Measurements from ENCODE around the gene CCNY. TPM values are rescaled to one million over a fixed set of nuclear protein-coding genes. Genes with fewer than 3 reads are reported as not detected.

CCNY gene
- polyA plus RNA-seq, 2 donors: 15.1 TPM

DNA sequence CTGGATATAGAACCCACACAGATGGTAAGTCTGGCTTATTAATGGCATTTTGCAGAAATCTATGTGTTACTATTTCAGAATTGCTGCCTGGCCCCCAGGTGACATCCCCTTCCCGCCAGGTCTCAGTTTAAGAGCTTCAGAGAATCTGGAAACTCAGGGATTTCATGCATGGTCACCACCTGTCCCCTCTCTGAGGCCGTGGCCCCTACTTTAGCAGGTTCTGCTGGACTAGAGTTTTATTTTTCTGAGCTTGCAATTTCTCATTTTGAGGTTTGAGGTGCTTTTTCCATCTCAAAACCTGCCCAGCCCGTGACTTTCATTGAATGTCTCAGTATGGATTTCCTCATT is 244.1 kb downstream of the CCNY start:
- H3K9me3 ChIP-seq (ENCODE audit: control insufficient read depth in 2 of 2, insufficient read depth in 1 of 2, low read depth in 1 of 2, low read length in 1 of 2): peaks cover 0 to 3% of the 10 kb centered on the region in 2 donors
- 75 to 77% methylated on average over 3 of the region's 3 CpGs for WGBS, 2 donors
- H3K36me3 ChIP-seq (ENCODE audit: control insufficient read depth in 2 of 2, insufficient read depth in 2 of 2, low read length in 1 of 2): no peaks in the 10 kb centered on the region

DNA sequence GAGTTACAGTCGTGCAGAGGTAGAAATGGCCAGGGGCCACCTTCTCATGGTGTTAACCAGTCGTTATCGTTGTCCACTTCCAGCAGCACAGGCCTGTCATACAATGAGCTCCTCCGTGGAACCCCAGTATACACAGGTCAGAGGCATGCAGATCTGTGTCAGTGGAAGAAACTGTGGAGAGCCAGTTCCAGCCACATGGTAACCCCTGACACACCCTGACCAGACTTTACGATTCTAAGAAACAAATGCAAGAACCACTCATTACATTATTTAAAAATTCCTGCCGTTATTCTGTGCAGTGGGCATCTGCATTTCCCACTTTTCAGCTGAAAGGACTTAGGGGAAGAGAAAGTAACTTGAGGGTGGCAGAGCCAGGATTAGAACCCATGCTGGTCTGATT is 245.3 kb downstream of the CCNY start:
- no peak overlapping the region for H3K4me3 ChIP-seq (ENCODE audit: low read depth in 1 of 2, low read length in 2 of 2)
- H3K9me3 ChIP-seq (ENCODE audit: control insufficient read depth in 2 of 2, insufficient read depth in 1 of 2, low read depth in 1 of 2, low read length in 1 of 2): peaks cover 0 to 3% of the 10 kb centered on the region in 2 donors
- no peaks in the 10 kb centered on the region for H3K36me3 ChIP-seq (ENCODE audit: control insufficient read depth in 2 of 2, insufficient read depth in 2 of 2, low read length in 1 of 2)
- H3K27me3 ChIP-seq (ENCODE audit: control insufficient read depth in 1 of 2, insufficient read depth in 2 of 2, low read length in 2 of 2): no peaks in the 10 kb centered on the region
- peaks cover 2 to 5% of the 10 kb centered on the region in 2 donors for H3K4me1 ChIP-seq (ENCODE audit: control insufficient read depth in 2 of 2, insufficient read depth in 2 of 2, low read length in 1 of 2)
- H3K27ac ChIP-seq (ENCODE audit: low read depth in 2 of 2, low read length in 1 of 2): no peak overlapping the region
- 86 to 90% methylated on average over 6 of the region's 6 CpGs for WGBS, 2 donors

More for the DNA sequence above, 244.1 kb downstream of the CCNY start:
- H3K27me3 ChIP-seq (ENCODE audit: control insufficient read depth in 1 of 2, insufficient read depth in 2 of 2, low read length in 2 of 2): no peaks in the 10 kb centered on the region
- H3K4me3 ChIP-seq (ENCODE audit: low read depth in 1 of 2, low read length in 2 of 2): no peak overlapping the region
- no peak overlapping the region for H3K27ac ChIP-seq (ENCODE audit: low read depth in 2 of 2, low read length in 1 of 2)
- H3K4me1 ChIP-seq (ENCODE audit: control insufficient read depth in 2 of 2, insufficient read depth in 2 of 2, low read length in 1 of 2): no peaks in the 10 kb centered on the region

DNA sequence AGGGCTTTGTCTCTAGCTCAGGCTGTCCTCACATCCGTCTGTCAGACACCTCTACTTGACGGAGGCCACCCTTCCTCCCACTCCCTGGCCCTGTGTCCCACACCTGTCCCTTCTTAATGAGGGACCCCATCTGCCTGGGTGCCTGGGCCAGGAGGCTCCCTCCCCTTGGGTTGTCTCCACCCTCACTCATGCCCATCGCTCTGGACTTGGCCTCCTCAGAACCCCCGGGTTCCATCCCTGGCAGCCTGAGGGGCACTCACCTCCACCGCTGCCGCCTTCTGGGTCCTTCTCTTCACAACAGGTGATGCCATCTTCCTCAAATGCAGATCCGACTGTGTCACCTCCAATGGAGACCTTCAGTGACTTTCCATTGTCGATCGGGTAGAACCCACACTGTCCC is 248.6 kb downstream of the CCNY start:
- Histone ChIP-seq H3K27ac (ENCODE audit: low read depth in 2 of 2, low read length in 1 of 2) (no peak overlapping the region), H3K27me3 (ENCODE audit: control insufficient read depth in 1 of 2, insufficient read depth in 2 of 2, low read length in 2 of 2) (peaks cover 0 to 5% of the 10 kb centered on the region in 2 donors)

DNA sequence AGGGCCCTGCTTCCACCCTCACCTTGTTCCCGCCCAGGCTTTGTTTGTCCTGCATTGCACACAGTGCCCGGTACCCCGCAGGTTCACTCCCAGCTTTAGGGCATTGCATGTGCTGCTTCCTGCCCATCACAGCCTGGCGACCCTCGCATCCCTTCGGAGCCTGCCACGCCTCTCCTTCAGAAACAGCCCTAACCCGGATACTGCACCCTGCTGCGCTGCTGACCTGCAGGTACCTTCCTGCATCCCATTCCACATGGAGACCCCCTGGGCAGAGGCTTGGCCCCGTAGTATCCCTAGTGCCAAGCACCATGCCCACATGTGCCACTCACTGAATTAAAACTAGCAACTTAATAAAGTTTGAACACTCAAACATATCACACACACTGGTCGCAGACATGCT is 249.0 kb downstream of the CCNY start:
- no peak overlapping the region for H3K4me3 ChIP-seq (ENCODE audit: low read depth in 1 of 2, low read length in 2 of 2)
- no peak overlapping the region for H3K27ac ChIP-seq (ENCODE audit: low read depth in 2 of 2, low read length in 1 of 2)
- H3K27me3 ChIP-seq (ENCODE audit: control insufficient read depth in 1 of 2, insufficient read depth in 2 of 2, low read length in 2 of 2): peaks cover 0 to 5% of the 10 kb centered on the region in 2 donors
- H3K4me1 ChIP-seq (ENCODE audit: control insufficient read depth in 2 of 2, insufficient read depth in 2 of 2, low read length in 1 of 2): peaks cover 3 to 5% of the 10 kb centered on the region in 2 donors
- no peaks in the 10 kb centered on the region for H3K36me3 ChIP-seq (ENCODE audit: control insufficient read depth in 2 of 2, insufficient read depth in 2 of 2, low read length in 1 of 2)
- no peaks in the 10 kb centered on the region for H3K9me3 ChIP-seq (ENCODE audit: control insufficient read depth in 2 of 2, insufficient read depth in 1 of 2, low read depth in 1 of 2, low read length in 1 of 2)
- 93 to 95% methylated on average over 11 of the region's 11 CpGs for WGBS, 2 donors

More for the DNA sequence above, 248.6 kb downstream of the CCNY start:
- 92 to 95% methylated on average over 9 of the region's 9 CpGs for WGBS, 2 donors
- no peak overlapping the region for H3K4me3 ChIP-seq (ENCODE audit: low read depth in 1 of 2, low read length in 2 of 2)
- no peaks in the 10 kb centered on the region for H3K9me3 ChIP-seq (ENCODE audit: control insufficient read depth in 2 of 2, insufficient read depth in 1 of 2, low read depth in 1 of 2, low read length in 1 of 2)
- H3K36me3 ChIP-seq (ENCODE audit: control insufficient read depth in 2 of 2, insufficient read depth in 2 of 2, low read length in 1 of 2): no peaks in the 10 kb centered on the region
- H3K4me1 ChIP-seq (ENCODE audit: control insufficient read depth in 2 of 2, insufficient read depth in 2 of 2, low read length in 1 of 2): peaks cover 3 to 5% of the 10 kb centered on the region in 2 donors

DNA sequence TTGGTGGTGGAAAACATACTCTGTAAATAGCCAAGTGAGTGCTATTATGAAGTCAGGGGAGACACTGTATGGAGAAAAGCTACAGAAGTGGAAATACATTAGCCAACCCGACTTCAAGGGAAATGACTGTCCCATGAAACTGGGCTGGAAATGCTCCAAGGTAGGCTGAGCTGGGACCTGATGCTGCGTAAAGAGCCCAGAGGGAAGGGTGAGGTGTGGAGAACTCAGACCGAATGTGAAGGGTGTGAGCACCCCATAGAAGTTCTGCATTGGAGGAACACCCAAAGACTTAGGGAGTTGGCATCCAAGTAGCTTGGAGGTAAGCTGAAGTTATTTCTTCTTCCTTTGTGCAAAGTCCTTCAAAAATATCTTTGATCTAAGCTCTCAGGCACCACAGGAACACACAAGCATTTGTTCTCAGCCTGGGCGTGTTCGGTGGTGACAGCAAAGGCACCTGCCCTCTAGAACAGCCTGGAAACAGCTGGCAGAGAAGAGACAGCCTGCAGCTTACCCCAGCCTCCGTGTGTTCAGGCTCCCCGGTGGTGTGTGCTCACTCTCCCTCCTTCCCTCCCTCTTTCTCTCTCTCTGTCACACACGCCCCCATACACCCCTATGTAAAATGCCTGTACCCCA is 249.7 kb downstream of the CCNY start:
- WGBS, 2 donors: 36 to 43% methylated on average over 8 of the region's 8 CpGs
- H3K4me1 ChIP-seq (ENCODE audit: control insufficient read depth in 2 of 2, insufficient read depth in 2 of 2, low read length in 1 of 2): peaks cover 3 to 5% of the 10 kb centered on the region in 2 donors
- H3K27ac ChIP-seq (ENCODE audit: low read depth in 2 of 2, low read length in 1 of 2): no peak overlapping the region
- no peaks in the 10 kb centered on the region for H3K36me3 ChIP-seq (ENCODE audit: control insufficient read depth in 2 of 2, insufficient read depth in 2 of 2, low read length in 1 of 2)
- H3K4me3 ChIP-seq (ENCODE audit: low read depth in 1 of 2, low read length in 2 of 2): no peak overlapping the region
- H3K9me3 ChIP-seq (ENCODE audit: control insufficient read depth in 2 of 2, insufficient read depth in 1 of 2, low read depth in 1 of 2, low read length in 1 of 2): peaks cover 0 to 3% of the 10 kb centered on the region in 2 donors
- H3K27me3 ChIP-seq (ENCODE audit: control insufficient read depth in 1 of 2, insufficient read depth in 2 of 2, low read length in 2 of 2): peaks cover 0 to 7% of the 10 kb centered on the region in 2 donors

DNA sequence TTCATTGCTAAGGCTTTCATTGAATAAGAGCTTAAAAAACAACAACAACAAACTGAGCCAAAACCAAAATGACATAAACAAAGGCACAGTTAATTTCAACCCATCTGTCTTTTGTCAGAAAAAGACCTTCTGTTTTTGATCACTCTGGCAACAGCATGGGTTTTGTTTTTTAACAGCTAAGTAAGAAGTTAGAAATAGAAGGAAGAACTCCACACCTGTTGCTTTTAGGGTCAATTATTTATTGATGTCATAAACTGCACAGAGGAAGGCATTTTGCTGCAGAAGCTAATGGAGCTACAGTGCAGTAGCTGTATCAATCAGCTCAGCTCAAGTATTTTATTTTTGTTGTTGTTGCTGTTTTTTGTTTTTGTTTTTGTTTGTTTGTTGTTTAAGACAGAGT is 252.5 kb downstream of the CCNY start:
- H3K27ac ChIP-seq (ENCODE audit: low read depth in 2 of 2, low read length in 1 of 2): no peak overlapping the region
- H3K4me1 ChIP-seq (ENCODE audit: control insufficient read depth in 2 of 2, insufficient read depth in 2 of 2, low read length in 1 of 2): peaks cover 3 to 5% of the 10 kb centered on the region in 2 donors
- no peak overlapping the region for H3K4me3 ChIP-seq (ENCODE audit: low read depth in 1 of 2, low read length in 2 of 2)
- H3K9me3 ChIP-seq (ENCODE audit: control insufficient read depth in 2 of 2, insufficient read depth in 1 of 2, low read depth in 1 of 2, low read length in 1 of 2): peaks cover 0 to 3% of the 10 kb centered on the region in 2 donors
- no peaks in the 10 kb centered on the region for H3K36me3 ChIP-seq (ENCODE audit: control insufficient read depth in 2 of 2, insufficient read depth in 2 of 2, low read length in 1 of 2)
- H3K27me3 ChIP-seq (ENCODE audit: control insufficient read depth in 1 of 2, insufficient read depth in 2 of 2, low read length in 2 of 2): peaks cover 0 to 7% of the 10 kb centered on the region in 2 donors

DNA sequence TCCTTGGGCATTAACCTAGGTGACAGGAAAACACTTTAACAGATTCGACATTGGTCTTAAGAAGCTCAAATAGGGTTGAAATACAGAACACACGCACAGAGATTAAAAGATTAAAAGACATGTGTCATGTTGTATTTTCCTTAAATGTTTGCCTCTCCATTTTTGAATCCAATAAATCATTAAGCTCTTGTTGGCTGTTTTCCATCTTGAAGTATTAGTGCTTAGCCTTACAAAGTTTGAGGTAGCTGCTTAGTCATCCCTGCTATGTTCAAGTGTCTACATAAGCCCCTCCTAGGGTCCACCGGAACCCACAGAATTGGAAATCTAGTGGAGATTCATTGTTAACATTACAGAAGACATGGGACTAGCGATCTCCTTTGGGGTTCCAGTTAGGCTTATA is 256.1 kb downstream of the CCNY start:
- Histone ChIP-seq H3K27me3 (ENCODE audit: control insufficient read depth in 1 of 2, insufficient read depth in 2 of 2, low read length in 2 of 2) (peaks cover 3 to 7% of the 10 kb centered on the region in 2 donors), H3K4me3 (ENCODE audit: low read depth in 1 of 2, low read length in 2 of 2) (no peak overlapping the region), H3K27ac (ENCODE audit: low read depth in 2 of 2, low read length in 1 of 2) (no peak overlapping the region), H3K4me1 (ENCODE audit: control insufficient read depth in 2 of 2, insufficient read depth in 2 of 2, low read length in 1 of 2) (no peaks in the 10 kb centered on the region), H3K9me3 (ENCODE audit: control insufficient read depth in 2 of 2, insufficient read depth in 1 of 2, low read depth in 1 of 2, low read length in 1 of 2) (peaks cover 0 to 3% of the 10 kb centered on the region in 2 donors), H3K36me3 (ENCODE audit: control insufficient read depth in 2 of 2, insufficient read depth in 2 of 2, low read length in 1 of 2) (no peaks in the 10 kb centered on the region)
- 71 to 74% methylated on average over 4 of the region's 4 CpGs for WGBS, 2 donors

DNA sequence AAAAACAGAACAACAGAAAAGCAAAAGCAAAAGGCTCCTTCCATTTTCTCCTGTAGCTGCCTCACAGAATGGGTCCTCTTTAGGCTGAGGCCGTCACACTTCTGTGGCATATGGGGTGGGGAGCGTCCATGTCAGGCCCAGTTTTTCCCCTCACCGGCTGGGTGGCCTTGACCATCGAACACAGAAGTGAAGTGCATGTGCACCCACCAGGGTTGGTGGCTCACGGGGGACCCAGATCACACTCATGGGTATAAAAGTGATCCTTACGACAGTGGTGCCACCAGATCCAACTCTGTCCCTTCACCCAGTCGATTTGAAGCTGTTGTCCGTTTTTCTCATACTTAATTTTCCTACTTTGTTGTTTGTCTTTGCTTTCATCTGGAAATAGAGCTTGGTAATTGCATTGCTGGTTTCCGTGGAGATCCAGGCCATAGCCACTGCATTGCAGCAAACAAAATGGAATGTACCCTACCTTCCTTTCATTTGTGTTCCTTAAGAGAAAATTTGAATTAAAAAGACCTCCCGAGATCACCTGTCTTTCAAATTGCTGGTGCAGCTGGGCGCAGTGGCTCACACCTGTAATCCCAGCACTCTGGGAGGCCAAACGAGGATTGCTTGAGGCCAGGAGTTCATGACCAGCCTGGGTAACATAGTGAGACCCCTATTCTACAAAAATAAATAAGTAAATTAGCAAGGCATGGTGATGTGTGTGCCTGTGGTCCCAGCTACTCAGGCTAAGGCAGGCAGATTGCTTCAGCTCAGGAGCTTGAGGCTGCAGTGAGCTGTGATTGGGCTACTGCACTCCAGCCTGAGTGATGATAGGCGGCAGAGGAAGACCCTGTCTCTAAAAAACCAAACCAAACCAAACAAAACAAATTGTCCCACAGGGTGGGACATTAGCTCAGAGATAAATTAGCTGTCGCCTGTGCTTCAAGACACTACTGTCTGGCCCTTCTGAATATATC is 258.1 kb downstream of the CCNY start:
- Histone ChIP-seq H3K27ac (ENCODE audit: low read depth in 2 of 2, low read length in 1 of 2) (no peak overlapping the region), H3K36me3 (ENCODE audit: control insufficient read depth in 2 of 2, insufficient read depth in 2 of 2, low read length in 1 of 2) (no peaks in the 10 kb centered on the region), H3K4me3 (ENCODE audit: low read depth in 1 of 2, low read length in 2 of 2) (no peak overlapping the region), H3K9me3 (ENCODE audit: control insufficient read depth in 2 of 2, insufficient read depth in 1 of 2, low read depth in 1 of 2, low read length in 1 of 2) (peaks cover 0 to 3% of the 10 kb centered on the region in 2 donors), H3K27me3 (ENCODE audit: control insufficient read depth in 1 of 2, insufficient read depth in 2 of 2, low read length in 2 of 2) (peaks cover 2 to 3% of the 10 kb centered on the region in 2 donors), H3K4me1 (ENCODE audit: control insufficient read depth in 2 of 2, insufficient read depth in 2 of 2, low read length in 1 of 2) (no peaks in the 10 kb centered on the region)
- WGBS, 2 donors: 69% methylated on average over 14 of the region's 14 CpGs

DNA sequence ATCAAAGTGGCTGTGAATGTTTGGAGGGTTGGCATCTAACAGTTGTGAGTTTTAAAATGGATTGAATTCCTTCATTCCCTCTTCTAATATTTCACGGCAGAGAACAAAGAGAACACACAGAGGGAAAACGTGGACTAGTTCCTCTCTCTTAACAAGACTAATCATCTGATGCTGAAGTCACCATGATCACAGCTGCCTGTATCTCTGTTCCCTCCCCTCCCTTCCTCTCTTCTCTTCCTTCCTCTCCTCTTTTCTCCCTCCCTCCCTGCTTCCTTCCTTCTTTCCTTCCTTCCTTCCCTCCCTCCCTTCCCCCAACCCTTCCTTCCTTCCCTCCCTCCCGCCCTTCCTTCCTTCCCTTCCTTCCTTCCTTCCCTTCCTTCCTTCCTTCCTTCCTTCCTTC is 258.8 kb downstream of the CCNY start:
- no peak overlapping the region for H3K27ac ChIP-seq (ENCODE audit: low read depth in 2 of 2, low read length in 1 of 2)
- H3K36me3 ChIP-seq (ENCODE audit: control insufficient read depth in 2 of 2, insufficient read depth in 2 of 2, low read length in 1 of 2): no peaks in the 10 kb centered on the region
- H3K9me3 ChIP-seq (ENCODE audit: control insufficient read depth in 2 of 2, insufficient read depth in 1 of 2, low read depth in 1 of 2, low read length in 1 of 2): peaks cover 0 to 3% of the 10 kb centered on the region in 2 donors
- peaks cover 2 to 3% of the 10 kb centered on the region in 2 donors for H3K27me3 ChIP-seq (ENCODE audit: control insufficient read depth in 1 of 2, insufficient read depth in 2 of 2, low read length in 2 of 2)
- WGBS, 2 donors: 41 to 52% methylated on average over 3 of the region's 3 CpGs
- no peaks in the 10 kb centered on the region for H3K4me1 ChIP-seq (ENCODE audit: control insufficient read depth in 2 of 2, insufficient read depth in 2 of 2, low read length in 1 of 2)
- no peak overlapping the region for H3K4me3 ChIP-seq (ENCODE audit: low read depth in 1 of 2, low read length in 2 of 2)
